Measurements from ENCODE around the gene GIMAP5. TPM values are rescaled to one million over a fixed set of nuclear protein-coding genes. Genes with fewer than 3 reads are reported as not detected.

The GIMAP5 gene
- total RNA-seq, 1 experiment from 2014 or later: 0.24 TPM

DNA sequence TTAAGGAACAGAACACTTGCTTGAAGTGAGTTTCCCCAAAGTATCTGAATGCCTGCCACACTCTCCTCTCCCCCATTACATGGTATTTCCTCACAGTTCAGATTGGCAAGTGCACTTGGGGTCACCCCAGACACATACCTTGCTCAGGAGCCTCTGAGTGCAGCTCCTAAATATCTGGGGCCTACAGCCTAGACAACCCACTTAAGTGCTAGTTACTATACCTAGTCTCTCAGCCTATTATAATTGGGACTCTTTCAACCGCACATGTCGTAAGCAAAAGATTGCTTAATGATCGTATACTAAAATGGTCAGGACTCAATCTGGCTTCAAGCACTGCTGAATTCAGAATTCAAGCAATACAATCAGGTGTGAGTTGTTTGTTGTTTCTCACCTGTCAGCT, 43.1 kb downstream of the GIMAP5 start (continued):
- TF ChIP-seq E2F1 (CRISPR knock-in tag; IDR thresholded peaks at IDR 0.05) (no peak), CTCF (IDR thresholded peaks at IDR 0.05) (no peak), IRF2 (CRISPR knock-in tag; IDR thresholded peaks at IDR 0.05; ENCODE audit: borderline replicate concordance, low read depth) (no peak), FOXP1 (CRISPR knock-in tag; IDR thresholded peaks at IDR 0.05; ENCODE audit: borderline replicate concordance) (no peak)
- TF ChIP-seq, protein P1, sequence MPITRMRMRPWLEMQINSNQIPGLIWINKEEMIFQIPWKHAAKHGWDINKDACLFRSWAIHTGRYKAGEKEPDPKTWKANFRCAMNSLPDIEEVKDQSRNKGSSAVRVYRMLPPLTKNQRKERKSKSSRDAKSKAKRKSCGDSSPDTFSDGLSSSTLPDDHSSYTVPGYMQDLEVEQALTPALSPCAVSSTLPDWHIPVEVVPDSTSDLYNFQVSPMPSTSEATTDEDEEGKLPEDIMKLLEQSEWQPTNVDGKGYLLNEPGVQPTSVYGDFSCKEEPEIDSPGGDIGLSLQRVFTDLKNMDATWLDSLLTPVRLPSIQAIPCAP (CRISPR knock-in tag; IDR thresholded peaks at IDR 0.05): no peak
- TF ChIP-seq, protein P2, sequence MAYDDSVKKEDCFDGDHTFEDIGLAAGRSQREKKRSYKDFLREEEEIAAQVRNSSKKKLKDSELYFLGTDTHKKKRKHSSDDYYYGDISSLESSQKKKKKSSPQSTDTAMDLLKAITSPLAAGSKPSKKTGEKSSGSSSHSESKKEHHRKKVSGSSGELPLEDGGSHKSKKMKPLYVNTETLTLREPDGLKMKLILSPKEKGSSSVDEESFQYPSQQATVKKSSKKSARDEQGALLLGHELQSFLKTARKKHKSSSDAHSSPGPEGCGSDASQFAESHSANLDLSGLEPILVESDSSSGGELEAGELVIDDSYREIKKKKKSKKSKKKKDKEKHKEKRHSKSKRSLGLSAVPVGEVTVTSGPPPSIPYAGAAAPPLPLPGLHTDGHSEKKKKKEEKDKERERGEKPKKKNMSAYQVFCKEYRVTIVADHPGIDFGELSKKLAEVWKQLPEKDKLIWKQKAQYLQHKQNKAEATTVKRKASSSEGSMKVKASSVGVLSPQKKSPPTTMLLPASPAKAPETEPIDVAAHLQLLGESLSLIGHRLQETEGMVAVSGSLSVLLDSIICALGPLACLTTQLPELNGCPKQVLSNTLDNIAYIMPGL (CRISPR knock-in tag; IDR thresholded peaks at IDR 0.05): no peak

GRCh38 chr7:150781103-150781502, 43.9 kb downstream of the GIMAP5 start:
- Mint-ChIP-seq H3K4me1 (no peaks in the 10 kb centered on the region), H3K27ac (no peak overlapping the region), H3K36me3 (no peaks in the 10 kb centered on the region), H3K27me3 (ENCODE audit: low read depth) (peaks cover 13% of the 10 kb centered on the region), H3K9me3 (no peaks in the 10 kb centered on the region), H3K4me3 (no peak overlapping the region)
- DNase-seq (ENCODE audit: low spot score) (no peak), ATAC-seq (no peak)
- ChIA-PET CTCF (interaction anchor here (1.4 to 1.5 kb wide), 2 partner anchors 96 to 332 kb away, joined by 3 to 4 read pairs; no protein-coding TSS in a partner anchor), POLR2A (no interaction called here)
- TF ChIP-seq FOXJ3 (CRISPR knock-in tag; IDR thresholded peaks at IDR 0.05; ENCODE audit: borderline replicate concordance): no peak
- no peak for TF ChIP-seq NR3C1 (CRISPR knock-in tag; conservative IDR thresholded peaks at IDR 0.05; ENCODE audit: low read depth)
- TF ChIP-seq ZNF317 (CRISPR knock-in tag; IDR thresholded peaks at IDR 0.05; ENCODE audit: borderline replicate concordance, low read depth): no peak
- TF ChIP-seq AFF4 (CRISPR knock-in tag; IDR thresholded peaks at IDR 0.05; ENCODE audit: borderline replicate concordance): no peak
- TF ChIP-seq ZNF263 (CRISPR knock-in tag; IDR thresholded peaks at IDR 0.05; ENCODE audit: low read depth): no peak
- no peak for TF ChIP-seq CBFB (CRISPR knock-in tag; IDR thresholded peaks at IDR 0.05; ENCODE audit: low read depth)
- TF ChIP-seq GABPB1 (CRISPR knock-in tag; IDR thresholded peaks at IDR 0.05): no peak
- no peak for TF ChIP-seq ZNF671 (CRISPR knock-in tag; IDR thresholded peaks at IDR 0.05)
- TF ChIP-seq, protein P3, sequence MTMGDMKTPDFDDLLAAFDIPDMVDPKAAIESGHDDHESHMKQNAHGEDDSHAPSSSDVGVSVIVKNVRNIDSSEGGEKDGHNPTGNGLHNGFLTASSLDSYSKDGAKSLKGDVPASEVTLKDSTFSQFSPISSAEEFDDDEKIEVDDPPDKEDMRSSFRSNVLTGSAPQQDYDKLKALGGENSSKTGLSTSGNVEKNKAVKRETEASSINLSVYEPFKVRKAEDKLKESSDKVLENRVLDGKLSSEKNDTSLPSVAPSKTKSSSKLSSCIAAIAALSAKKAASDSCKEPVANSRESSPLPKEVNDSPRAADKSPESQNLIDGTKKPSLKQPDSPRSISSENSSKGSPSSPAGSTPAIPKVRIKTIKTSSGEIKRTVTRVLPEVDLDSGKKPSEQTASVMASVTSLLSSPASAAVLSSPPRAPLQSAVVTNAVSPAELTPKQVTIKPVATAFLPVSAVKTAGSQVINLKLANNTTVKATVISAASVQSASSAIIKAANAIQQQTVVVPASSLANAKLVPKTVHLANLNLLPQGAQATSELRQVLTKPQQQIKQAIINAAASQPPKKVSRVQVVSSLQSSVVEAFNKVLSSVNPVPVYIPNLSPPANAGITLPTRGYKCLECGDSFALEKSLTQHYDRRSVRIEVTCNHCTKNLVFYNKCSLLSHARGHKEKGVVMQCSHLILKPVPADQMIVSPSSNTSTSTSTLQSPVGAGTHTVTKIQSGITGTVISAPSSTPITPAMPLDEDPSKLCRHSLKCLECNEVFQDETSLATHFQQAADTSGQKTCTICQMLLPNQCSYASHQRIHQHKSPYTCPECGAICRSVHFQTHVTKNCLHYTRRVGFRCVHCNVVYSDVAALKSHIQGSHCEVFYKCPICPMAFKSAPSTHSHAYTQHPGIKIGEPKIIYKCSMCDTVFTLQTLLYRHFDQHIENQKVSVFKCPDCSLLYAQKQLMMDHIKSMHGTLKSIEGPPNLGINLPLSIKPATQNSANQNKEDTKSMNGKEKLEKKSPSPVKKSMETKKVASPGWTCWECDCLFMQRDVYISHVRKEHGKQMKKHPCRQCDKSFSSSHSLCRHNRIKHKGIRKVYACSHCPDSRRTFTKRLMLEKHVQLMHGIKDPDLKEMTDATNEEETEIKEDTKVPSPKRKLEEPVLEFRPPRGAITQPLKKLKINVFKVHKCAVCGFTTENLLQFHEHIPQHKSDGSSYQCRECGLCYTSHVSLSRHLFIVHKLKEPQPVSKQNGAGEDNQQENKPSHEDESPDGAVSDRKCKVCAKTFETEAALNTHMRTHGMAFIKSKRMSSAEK (CRISPR knock-in tag; IDR thresholded peaks at IDR 0.05; ENCODE audit: borderline replicate concordance): no peak
- TF ChIP-seq ZNF121 (CRISPR knock-in tag; IDR thresholded peaks at IDR 0.05): no peak
- no peak for TF ChIP-seq ZNF138 (CRISPR knock-in tag; conservative IDR thresholded peaks at IDR 0.05)
- TF ChIP-seq, protein P4, sequence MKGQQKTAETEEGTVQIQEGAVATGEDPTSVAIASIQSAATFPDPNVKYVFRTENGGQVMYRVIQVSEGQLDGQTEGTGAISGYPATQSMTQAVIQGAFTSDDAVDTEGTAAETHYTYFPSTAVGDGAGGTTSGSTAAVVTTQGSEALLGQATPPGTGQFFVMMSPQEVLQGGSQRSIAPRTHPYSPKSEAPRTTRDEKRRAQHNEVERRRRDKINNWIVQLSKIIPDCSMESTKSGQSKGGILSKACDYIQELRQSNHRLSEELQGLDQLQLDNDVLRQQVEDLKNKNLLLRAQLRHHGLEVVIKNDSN (CRISPR knock-in tag; IDR thresholded peaks at IDR 0.05): no peak
- TF ChIP-seq, protein P5, sequence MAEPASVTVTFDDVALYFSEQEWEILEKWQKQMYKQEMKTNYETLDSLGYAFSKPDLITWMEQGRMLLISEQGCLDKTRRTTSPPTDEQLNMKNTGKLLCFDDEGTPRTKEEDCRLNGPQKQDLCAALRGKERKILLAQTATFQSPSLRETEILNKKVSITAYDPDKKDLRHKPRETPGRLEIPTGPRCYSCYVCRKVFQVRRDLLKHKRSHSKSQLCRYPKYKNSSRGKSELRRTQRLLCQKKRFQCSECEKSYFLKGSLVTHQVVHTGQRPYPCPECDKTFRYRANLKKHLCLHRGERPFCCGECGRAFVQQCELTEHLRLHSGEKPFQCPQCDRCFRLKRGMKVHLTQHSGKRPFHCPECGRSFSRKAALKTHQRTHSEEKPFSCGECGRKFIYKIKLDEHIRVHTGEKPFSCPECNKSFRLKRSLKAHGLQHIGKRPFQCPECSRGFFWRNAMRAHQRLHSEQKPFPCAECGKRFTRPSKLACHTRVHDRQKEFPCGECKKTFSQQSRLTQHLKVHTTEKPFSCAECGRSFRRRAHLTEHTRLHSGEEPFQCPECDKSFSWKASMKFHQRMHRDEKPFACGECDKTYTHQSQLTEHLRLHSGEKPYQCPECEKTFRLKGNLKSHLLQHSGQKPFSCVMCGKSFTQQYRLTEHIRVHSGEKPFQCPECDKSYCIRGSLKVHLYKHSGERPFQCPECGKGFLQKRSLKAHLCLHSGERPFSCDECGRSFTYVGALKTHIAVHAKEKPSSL (CRISPR knock-in tag; conservative IDR thresholded peaks at IDR 0.05): no peak
